Stomach (tissue), 4 donors: Measurements from ENCODE around the gene APOO.

Experiments
- CTCF ChIP-seq, 7 experiments: fragments of 450-650 bp in 4 of 7; fragments of 200-600 bp in 3 of 7; sonication (generic) in 3 of 7; IDR thresholded peaks; one replicate each; pipeline ENCODE4 v1.5.1; 2016 to 2019; ENCODE audit warnings: antibody characterized with exemption in 7 of 7, control low read depth in 2 of 7, mild to moderate bottlenecking in 1 of 7
- EP300 ChIP-seq: sonication (generic); formaldehyde crosslinking; IDR thresholded peaks from one replicate; pipeline ENCODE4 v1.6.1; 2017; ENCODE audit warnings: antibody characterized with exemption
- POLR2A ChIP-seq, 4 donors: fragments of 450-650 bp; IDR thresholded peaks; one replicate each; pipeline ENCODE4 v1.6.1; 2016; ENCODE audit warnings: antibody characterized with exemption in 4 of 4, control low read depth in 2 of 4, mild to moderate bottlenecking in 1 of 4, moderate library complexity in 1 of 4
- POLR2AphosphoS5 ChIP-seq, 3 donors: sonication (generic); formaldehyde crosslinking; IDR thresholded peaks; one replicate each; pipeline ENCODE4 v1.6.1; 2016; ENCODE audit warnings: antibody characterized with exemption in 3 of 3

- no peak for TF ChIP-seq CTCF (IDR thresholded peaks at IDR 0.05)
- TF ChIP-seq POLR2A (IDR thresholded peaks at IDR 0.05), result no peak
- no peak for TF ChIP-seq POLR2AphosphoS5 (IDR thresholded peaks at IDR 0.05)
- TF ChIP-seq EP300, result no peak
These were observed 10.8 kb downstream of the APOO start for GRCh38 chrX:23896981-23897380.
